ENCODE measurements around the gene RNASE1.

RNASE1 gene

DNA sequence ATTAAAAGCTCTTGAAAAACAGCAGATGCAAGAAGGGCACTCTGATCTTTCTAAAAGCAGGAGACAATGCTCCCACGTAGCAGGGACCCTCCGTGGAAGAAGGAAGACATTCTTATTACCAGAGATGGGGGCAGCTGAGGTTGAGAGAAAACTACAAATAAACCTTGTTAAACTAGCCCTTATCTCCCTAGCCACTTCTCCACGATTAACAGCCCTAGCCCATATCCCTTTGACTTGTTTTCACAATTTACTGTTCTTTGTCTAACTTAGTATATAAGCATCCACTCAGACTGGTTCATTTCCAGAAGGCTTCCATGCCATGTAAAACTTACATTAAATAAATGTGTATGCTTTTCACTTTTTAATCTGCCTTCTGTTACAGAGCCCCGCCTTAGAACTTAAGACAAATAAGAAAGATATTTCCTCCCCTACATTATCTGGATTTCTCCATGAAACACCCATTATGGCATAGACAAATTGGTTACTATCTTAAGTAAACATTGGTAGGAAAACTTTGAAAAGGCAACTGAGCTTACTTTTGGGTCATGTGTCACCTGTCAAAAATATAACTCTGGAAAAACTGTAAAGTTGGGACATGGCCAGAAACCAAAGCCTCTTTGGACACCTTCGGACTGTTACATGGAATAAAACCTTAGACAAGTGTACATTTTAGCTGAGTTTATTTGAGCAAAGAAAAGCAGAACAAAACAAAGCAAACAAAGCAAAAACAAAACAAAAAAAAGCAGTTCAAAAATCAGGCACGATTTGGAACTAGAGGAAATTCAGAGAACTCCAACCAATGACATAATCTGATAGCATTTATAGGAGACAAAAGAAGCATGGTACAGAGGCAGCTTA, 4.9 kb upstream of the RNASE1 start:
- no peak for DNase-seq

DNA sequence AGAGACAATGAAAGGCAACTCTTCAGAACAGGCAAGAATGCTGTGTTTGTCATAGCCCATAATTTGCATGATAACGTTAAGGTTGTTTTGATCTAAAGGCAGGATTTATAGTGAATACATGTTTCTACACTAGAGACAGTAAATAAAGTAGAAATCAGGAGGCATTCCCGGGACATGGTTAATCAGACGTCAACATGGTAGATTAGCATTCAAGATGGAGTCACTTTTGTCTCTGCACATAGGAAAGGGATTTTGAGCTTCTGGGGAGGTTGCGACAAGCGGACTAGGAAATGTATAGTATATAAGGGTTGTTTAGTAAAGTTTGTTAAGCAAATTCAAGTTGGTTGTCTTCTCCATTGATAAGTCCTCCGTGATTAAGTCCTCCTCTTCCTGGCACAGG, 2.8 kb upstream of the RNASE1 start:
- DNase-seq = no peak

DNA sequence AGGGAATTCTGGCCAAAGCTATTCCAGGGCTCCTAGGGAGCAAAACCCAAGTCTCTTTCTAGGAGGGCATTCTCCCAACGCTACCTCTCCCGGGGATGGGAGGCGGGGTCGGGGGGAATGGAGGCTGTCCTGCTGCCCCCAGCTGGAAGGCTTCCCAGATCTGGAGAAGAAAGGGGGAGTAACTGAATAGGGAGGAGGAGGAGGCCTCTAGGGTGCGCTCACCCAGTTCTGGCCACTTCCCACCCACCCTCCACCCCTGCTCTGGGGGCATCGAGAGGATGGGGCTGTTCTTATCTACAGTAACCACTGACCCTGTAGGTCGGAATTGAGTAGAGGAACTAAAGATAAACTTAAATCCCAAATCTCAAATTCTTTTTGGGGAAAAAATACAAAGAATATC, 579 bp upstream of the RNASE1 start:
- no peak for DNase-seq

DNA sequence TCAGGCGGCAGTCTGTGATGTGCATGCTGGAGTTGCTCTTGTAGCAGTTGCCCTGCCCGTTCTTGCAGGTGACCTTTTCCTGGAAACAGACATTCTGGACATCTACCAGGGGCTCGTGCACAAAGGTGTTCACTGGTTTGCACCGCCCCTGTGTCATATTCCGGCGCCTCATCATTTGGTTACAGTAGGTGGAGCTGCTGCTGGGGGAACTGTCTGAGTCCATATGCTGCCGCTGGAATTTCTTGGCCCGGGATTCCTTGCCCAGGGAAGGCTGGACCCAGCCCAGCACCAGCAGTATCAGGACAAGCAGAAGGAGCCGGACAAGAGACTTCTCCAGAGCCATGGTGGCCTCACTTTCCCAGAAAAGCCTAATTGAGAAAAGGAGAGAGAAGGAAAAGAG, 918 bp downstream of the RNASE1 start:
- no peak for DNase-seq

DNA sequence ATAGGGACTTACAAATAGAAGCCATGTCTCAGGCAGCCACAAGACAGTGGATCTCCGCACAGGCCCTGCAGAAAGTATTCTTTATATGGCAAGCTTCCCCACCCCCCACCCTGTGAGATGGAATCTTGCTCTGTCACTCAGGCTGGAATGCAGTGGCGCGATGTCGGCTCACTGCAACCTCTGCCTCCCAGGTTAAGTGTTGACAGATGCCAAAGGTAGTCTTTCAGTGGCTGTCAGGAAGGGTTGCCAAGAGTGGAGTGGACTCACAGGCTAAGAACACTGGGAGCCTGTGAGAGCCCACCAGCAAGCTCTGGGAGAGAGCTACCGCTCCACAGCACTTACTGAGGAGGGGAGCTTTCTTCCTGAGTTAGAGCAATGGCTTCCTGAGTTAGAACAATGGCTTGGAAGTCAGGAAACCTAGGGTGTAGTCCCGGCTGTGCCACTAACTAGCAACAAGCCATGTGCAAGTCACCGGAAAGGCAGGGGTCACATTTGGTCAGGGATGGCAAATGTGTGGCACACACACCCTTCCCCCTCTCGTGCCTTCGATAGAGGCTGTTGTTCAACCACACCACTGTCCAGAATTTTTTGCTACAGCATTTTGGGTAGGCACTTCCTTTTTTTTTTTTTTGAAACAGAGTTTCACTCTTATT, 2.6 kb downstream of the RNASE1 start:
- peak; percentile 43 for DNase-seq

DNA sequence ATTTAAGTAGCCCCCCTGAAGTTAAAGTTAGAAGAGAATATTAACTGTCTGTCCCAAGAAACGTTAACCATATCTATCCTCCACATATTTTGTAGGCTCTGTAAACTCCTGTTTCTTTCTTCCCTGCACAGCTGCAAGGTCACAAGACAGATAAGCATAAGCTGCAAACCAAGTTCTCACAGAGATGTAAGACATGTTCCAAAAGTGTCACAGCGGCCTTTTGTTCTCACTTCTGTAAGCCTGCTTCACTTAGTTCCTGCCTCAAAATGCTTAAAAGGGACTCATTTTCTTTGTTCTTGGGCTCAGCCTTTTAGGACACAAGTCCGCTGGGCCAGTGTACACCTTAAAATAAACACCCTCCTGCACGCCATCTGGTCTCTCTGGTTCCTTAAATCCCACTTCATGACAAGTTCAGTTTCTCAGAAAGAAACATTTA, 3.2 kb downstream of the RNASE1 start:
- no peak for DNase-seq

DNA sequence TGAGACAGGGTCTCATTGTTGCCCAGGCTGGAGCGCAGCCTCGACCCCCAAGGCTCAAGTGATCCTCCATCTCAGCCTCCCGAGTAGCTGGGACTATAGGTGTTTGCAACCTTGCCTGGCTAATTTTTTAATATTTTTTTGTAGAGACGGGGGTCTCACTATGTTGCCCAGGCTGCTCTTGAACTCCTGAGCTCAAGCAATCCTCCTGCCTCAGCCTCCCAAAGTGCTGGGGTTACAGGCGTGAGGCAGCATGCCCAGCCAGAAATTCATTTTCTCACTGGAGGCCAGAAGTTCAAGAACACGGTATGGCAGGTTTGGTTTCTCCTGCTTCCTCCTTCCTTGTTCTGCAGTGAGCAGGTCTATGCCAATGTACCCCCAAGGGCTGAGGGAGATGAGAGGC, 3.7 kb downstream of the RNASE1 start:
- DNase-seq = no peak

DNA sequence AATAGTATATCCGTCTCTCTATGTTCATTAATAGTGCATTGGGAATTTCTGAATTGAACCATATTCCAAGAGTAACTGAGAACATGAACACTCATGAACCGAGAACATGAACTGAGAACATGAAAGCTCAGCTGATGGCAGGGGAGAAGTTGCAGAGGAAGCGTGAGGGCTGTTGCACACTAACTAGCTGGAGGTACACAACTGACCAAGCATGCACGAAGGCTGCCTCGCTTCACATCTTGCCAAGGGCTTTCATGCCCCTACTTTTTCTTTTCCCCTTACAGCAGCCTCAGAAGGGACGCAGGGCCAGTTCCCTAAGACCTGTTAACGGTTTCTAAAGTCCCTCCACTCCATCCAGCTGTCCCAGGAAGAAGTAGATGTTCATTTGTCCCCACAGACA, 4.3 kb downstream of the RNASE1 start:
- DNase-seq = no peak

DNA sequence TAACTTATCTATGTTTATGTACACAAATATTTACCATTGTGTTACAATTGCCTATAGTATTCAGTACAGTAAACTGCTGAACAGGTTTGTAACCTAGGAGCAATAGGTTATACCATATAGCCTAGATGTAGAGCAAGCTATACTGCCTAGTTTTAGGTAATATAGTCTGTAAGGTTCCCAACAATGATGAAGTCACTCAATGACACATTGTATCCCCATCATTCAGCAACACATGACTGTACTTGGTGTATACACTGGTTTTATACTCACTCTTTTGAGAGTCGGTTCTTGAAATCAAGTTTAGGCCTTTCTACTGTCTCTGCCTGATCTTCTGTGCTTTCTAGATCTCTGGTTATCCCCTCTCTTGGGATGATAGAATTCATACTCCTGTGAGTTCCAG, 5.5 kb downstream of the RNASE1 start:
- no peak for DNase-seq

DNA sequence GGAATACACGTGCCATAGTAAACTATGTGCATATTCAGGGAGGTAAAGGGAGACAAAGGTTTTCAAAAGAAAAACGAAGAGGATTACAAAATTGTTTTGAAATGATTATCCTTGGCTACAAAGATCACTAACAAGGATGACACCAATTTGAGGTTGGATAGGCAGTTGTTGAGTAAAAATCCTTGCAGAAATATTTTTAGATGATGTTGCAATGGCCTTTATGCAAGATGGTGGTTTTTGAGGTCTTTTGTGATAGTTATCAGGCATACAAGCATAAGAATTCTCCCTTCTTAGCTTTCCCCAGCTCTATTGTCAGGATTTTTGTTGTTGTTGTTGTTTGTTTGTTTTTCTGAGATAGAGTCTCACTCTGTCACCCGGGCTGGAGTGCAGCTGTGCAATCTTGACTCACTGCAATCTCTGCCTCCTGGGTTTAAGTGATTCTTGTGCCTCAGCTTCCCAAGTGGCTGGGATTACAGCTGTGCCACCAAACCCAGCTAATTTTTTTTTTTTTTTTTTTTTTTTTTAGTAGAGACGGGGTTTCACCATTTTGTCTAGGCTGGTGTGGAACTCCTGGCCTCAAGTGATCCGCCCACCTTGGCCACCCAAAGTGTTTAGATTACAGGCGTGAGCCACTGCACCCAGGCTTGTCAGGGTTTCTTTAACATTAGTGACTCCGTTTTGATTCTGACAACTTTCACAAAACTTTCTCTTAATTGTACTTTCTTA, 7.8 kb downstream of the RNASE1 start:
- DNase-seq = no peak

DNA sequence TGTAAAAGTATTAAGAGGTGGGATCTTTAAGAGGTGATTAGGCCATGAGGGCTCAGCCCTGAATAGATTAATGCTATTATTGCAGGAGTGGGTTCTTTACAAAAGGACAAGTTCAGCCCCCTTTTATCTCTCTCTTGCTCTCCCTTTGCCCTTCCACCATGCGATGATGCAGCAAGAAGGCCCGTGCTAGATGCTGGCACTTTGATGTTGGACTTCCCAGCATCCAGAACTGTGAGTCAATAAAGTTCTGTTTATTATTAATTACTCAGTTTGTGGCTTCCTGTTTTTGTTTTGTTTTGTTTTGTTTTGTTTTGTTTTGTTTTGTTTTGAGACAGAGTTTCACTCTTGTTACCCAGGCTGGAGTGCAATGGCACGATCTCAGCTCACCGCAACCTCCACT, 10.1 kb downstream of the RNASE1 start:
- DNase-seq = no peak

DNA sequence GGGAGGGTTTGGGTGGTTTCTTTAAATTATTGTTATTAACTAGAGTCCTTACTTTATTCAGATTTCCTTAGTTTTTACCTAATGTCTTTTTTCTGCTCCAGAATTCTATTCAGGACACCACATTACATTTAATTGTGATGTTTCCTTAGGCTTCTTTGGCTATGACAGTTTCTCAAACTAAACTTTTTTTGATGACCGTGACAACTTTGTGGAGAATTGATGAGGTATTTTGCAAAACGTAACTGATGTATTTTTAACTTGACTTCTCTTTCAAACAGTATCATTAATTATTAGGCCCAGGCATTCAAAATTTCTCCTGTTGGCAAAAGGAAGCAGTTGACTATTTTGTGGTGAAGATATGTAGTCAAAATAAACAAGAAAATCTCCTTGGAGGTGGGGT, 11.0 kb downstream of the RNASE1 start:
- DNase-seq = no peak

DNA sequence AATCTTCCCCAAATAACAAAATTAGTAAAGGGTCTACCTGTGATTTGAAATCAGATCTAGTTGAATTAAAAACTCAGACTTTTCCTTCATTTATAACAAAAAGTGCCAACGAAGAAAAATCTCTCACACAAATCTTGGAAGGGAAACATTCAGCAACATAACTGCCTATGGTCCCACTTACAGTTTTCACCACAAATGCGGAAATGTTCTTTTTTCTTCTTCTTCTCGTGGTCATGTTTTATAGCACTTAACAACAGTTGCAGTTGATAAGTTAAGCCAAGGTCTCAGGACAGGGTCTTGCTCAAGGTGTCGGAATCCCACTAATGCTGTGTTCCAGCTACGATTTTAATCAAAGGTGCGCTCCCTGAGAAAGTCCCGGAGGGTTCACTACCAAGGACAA, 11.5 kb downstream of the RNASE1 start:
- DNase-seq = no peak

DNA sequence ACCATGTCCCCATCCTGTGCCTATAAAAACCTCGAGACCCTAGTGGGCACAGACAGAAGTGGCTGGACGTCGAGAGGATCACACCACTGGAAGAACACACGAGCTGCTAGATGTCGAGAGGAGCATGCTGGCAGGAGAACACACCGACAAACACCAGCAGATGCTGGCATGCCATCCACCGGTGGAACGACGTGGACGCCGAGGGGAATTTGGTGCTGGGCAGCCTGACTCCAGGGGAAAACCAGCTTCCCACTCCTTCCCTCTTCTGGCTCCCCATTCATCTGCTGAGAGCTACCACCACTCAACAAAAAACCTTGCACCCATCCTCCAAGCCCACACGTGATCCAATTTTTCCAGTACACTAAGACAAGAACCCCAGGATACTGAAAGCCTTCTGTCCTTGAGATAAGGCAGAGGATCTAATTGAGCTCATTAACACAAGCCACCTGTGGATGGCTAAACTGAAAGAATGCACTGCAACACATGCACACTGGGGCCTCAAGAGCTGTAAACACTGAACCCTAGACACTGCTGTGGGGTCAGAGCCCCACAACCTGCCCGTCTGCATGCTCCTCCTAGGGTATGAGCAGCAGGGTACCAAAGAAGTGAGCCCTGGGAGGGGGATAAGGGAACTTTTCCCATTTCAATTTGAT, 12.1 kb downstream of the RNASE1 start:
- DNase-seq = no peak

DNA sequence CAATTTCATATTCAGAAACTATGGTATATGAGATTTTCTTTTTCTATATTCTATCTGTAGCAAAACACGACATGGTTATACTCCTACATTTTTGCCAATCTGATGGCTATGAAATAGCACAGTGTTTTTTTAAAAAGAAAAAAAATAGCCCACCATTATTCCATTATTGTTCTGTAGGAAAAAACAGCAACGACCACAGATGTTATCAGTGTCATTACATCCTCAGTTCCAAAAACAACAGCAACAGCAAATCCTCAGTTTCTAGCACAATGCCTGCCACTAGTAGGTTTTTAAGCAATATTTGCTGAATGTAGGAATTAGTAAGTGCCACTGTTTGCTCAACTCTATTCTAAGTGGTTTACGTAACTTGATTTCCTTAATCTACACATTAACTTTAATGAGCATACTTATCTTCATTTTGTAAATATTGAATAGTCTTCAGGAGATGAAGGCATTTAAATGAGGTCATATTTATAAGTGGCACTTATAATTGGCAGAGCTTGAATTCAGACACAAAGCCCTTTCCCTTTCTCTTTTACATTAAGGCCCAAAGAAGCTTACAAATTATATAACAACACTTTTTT, 13.3 kb downstream of the RNASE1 start:
- no peak for DNase-seq

DNA sequence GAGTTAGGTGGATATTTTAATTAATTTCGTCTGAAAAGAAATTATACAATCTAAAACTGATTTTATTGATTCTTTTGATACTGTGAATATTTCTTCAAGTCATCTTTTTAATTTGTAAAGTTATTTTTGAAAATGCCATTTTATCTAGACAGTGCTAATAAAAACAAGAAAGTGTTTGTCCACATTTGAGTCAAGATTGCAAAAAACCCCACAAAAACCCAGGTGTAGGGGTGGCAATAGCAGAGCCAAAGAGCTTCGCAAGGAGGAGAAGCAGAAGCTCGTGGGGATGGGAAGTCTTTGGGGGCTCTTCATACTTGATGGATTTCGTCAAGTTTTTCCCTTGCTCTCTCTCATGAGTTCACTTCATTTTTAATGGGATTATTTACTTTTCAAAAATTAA, 15.6 kb downstream of the RNASE1 start:
- no peak for DNase-seq

DNA sequence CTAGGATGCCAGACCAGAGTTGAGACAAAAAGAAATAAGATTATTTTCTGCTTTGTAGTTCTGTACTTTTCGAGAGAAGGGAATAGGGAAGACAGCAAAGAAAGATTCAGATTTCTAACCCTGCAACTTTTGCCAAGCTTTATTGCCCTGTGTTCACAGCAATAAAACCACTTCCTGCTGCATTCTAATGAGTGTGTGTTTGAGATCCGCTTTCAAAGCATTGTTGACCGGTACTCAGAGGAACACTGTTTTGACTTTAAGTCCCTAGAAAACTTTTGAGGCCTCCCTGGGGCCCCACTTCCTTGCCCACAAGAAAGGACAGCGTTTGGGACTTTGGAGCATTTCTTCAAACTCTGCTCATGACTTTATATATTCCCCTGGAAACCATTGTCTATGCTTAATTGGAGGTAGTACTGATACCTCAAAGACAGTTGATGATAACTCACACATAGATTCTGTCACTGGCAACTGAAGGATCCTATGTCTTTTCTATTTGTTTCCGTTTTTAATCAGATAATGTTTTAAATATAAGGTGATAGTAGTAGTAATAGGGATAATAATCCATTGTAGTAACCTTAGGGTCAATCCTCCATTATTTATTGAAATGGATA, 20.3 kb downstream of the RNASE1 start:
- no peak for DNase-seq

DNA sequence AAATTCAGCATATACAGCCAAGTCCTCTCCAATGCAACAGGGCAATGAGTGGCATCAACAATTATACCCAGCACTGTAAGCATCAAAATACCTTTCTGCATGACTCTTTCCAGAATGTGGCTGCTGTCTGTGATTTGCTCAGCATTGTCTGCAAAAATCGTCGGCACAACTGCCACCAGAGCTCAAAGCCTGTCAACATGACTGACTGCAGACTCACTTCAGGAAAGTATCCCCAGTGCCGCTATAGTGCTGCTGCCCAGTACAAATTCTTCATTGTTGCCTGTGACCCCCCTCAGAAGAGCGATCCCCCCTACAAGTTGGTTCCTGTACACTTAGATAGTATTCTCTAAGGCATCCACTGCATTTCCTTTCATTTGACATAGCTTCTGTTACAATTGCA, 20.8 kb downstream of the RNASE1 start:
- no peak for DNase-seq

DNA sequence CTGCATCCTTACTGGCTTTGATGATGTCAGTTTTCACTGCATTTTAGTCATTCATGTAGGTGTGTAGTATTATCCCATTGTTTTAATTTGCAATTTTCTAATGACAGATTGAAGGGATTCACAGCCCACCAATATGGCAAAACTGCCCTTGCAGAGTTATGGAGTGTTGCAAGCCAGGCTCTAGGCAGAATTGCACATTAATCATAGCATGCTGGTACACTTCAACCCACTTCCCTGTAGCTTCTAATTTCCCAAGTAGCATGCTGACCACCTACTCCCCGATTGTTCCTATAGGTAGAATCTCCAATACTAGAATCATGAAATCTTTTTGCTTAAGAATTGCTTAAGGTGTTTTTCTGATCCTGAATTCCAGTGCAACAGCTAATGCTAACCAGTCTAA, 26.7 kb downstream of the RNASE1 start:
- no peak for DNase-seq

DNA sequence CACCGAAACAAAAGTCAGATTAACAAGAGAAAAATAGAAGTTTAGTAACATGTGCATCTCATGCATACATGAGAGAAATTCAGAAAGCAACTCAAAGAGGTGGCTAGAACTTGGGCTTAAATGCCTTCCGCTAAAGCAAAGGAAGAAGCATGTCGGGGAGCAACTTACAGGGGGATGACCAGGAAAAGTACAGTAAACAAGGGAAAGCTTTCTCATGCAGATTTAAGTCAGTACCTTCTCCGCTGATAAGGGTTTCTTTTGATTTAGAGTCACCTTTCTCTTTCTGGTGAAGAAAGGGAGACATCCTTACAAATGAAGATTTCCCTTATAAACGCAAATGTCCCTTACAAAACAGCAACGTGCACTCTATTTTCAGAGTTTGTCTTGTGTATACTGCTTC, 27.6 kb downstream of the RNASE1 start:
- DNase-seq = no peak

DNA sequence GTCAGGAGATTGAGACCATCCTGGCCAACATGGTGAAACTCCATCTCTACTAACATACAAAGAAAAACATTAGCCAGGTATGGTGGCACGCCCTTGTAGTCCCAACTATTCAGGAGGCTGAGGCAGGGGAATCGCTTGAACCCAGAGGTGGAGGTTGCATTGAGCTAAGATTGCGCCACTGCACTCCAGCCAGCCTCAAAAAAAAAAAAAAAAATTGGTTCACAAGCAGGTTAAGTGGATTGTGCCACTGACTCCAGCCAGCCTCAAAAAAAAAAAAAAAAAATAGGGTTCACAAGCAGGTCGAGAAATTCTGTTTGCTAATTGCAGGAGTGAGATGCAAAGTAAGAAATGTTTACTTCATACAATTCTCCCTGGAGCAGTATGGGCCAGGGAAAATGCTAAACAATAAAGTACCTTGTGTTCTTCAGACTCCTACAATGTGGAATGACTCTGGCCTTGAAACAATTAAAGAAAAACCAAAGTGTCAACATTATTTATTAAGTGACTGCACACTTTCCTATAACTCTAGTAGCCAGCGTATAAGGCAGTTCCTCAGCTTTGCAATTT, 28.3 kb downstream of the RNASE1 start:
- DNase-seq = no peak

DNA sequence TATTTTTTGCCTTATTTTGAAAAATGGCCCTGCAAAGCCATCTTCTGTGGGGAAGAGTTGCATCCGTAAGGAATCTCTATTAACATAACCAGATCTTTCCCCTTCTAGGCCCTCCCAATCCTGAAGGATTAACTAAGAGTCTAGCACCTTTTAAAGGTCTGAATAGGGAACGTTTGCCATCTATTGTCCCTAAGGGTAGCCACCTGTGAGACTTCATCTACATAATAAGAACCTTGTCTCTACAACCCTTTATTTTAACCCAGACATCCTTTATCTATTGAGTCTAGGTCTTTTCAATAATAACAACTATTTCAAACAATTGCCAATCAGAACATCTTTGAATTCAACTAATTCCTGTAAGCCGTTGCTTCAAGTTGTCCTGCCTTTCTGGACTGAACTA, 30.0 kb downstream of the RNASE1 start:
- DNase-seq = no peak
